Tibial nerve (tissue), 4 donors: ENCODE results near the gene SEC11A. TPM values are rescaled to one million over a fixed set of nuclear protein-coding genes. Genes with fewer than 3 reads are reported as not detected.

Source experiments
- DNase-seq, 2 donors: peaks; one replicate each; pipeline ENCODE4 v3.0.0-alpha.2; 2019; ENCODE audit warnings: low spot score in 2 of 2
- H3K27ac ChIP-seq, 4 donors: fragments of 200-600 bp; sonication (generic) in 3 of 4; one replicate each; pipeline ENCODE4 v1.5.1; 2017 to 2019; ENCODE audit warnings: mild to moderate bottlenecking in 1 of 4
- H3K27me3 ChIP-seq, 2 donors: fragments of 200-600 bp; sonication (generic) in 1 of 2; one replicate each; pipeline versions ENCODE4 v1.5.1 to v1.6.0; 2017 to 2019
- H3K36me3 ChIP-seq, 3 donors: fragments of 200-600 bp; sonication (generic); one replicate each; pipeline ENCODE4 v1.5.1; 2018 to 2019
- H3K4me1 ChIP-seq, 4 donors: fragments of 200-600 bp; sonication (generic) in 3 of 4; one replicate each; pipeline ENCODE4 v1.5.1; 2017 to 2019
- H3K4me3 ChIP-seq, 4 donors: fragments of 200-600 bp; sonication (generic) in 3 of 4; one replicate each; pipeline ENCODE4 v1.5.1; 2017 to 2019; ENCODE audit warnings: mild to moderate bottlenecking in 1 of 4, moderate library complexity in 1 of 4
- H3K9me3 ChIP-seq, 4 donors: fragments of 200-600 bp; sonication (generic) in 3 of 4; one replicate each; pipeline ENCODE4 v1.5.1; 2017 to 2019
- EP300 ChIP-seq, 2 donors: sonication (generic); formaldehyde crosslinking; IDR thresholded peaks; one replicate each; pipeline ENCODE4 v1.6.1; 2017; ENCODE audit warnings: antibody characterized with exemption in 2 of 2, mild to moderate bottlenecking in 1 of 2
- POLR2A ChIP-seq, 2 donors: fragments of 450-650 bp; IDR thresholded peaks; one replicate each; pipeline ENCODE4 v1.6.1; 2017; ENCODE audit warnings: antibody characterized with exemption in 2 of 2, mild to moderate bottlenecking in 2 of 2, moderate library complexity in 2 of 2
- WGBS, 2 donors: methylation state at CpG; one replicate each; pipeline ENCODE4 v1.1.5; 2018; 5-methylcytosine and 5-hydroxymethylcytosine counted together
- total RNA-seq, 4 donors: library from RNA; depleted of rRNA; stranded (reverse); fragments of >200 nt; gene quantifications; one replicate each; pipeline ENCODE4 v1.1.0, GENCODE V29; 2016
- TF ChIP-seq, protein P1 (sequence below), 5 experiments: fragments of 200-600 bp in 3 of 5; fragments of 450-650 bp in 2 of 5; sonication (generic) in 3 of 5; IDR thresholded peaks; one replicate each; pipeline ENCODE4 v1.5.1; 2016 to 2019; ENCODE audit warnings: antibody characterized with exemption in 5 of 5, mild to moderate bottlenecking in 3 of 5, moderate library complexity in 2 of 5

SEC11A gene
- total RNA-seq, 4 donors from 2014 or later = 88.2 to 132 (median 119) TPM

DNA sequence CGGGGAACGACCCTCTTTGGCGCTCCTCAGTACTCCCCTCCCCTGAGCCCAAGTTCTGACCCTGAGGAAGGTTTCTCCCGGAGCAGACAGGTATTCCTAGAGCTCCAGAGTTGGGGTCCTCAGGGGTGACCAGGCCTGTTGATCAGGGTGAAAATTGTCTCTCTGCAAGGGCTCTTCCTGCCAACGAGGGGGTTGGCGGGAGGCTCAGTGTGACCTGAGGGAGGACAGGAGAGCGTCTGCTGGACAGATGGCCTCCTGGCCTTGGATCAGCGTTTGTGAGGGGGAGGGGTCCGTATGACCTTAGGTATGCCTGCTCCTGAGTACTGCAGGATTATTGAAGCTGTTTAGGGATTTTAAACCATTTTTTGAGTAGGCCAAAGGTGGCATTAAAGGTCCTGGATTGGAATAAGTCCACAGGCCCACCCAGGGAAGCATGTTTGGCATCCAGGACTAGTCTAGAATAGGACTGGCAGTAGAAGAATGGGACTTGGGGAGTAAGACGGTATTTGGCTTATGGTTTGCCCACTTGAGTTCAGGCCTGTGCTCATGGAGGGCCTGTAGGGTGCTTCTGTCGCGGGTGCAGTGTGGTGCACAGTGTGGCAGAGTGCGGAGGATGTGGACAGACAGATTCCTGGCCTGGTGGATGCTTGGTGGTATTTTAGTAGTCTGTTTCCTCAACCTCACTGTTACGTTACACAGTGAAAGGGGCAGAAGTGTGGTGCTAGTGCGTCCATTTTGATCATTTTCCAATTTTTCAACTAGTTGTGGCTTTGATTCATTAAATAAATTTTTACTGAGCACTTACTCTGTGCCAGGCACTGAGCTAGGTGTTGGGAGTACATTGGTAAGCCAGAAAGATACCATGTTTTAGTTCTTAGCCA lies 33.4 kb upstream of the SEC11A start:
- Histone ChIP-seq H3K9me3 (no peaks in the 10 kb centered on the region), H3K4me3 (peak overlapping the region; percentile 54 to 97 (median 82)), H3K36me3 (no peaks in the 10 kb centered on the region), H3K27ac (peak overlapping the region; percentile 91 to 100 (median 94)), H3K27me3 (no peaks in the 10 kb centered on the region), H3K4me1 (peaks cover 0 to 78% (median 38%) of the 10 kb centered on the region in 4 donors)
- DNase-seq = no peak
- TF ChIP-seq, protein P1, sequence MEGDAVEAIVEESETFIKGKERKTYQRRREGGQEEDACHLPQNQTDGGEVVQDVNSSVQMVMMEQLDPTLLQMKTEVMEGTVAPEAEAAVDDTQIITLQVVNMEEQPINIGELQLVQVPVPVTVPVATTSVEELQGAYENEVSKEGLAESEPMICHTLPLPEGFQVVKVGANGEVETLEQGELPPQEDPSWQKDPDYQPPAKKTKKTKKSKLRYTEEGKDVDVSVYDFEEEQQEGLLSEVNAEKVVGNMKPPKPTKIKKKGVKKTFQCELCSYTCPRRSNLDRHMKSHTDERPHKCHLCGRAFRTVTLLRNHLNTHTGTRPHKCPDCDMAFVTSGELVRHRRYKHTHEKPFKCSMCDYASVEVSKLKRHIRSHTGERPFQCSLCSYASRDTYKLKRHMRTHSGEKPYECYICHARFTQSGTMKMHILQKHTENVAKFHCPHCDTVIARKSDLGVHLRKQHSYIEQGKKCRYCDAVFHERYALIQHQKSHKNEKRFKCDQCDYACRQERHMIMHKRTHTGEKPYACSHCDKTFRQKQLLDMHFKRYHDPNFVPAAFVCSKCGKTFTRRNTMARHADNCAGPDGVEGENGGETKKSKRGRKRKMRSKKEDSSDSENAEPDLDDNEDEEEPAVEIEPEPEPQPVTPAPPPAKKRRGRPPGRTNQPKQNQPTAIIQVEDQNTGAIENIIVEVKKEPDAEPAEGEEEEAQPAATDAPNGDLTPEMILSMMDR (IDR thresholded peaks at IDR 0.05) = peak in 1 of 5 experiments; percentile 28
- no peak for TF ChIP-seq EP300 (IDR thresholded peaks at IDR 0.05)
- WGBS, 2 donors = 10 to 13% methylated on average over 11 to 15 of the region's 15 CpGs

- H3K36me3 ChIP-seq = no peaks in the 10 kb centered on the region
- 0% methylated on average over 8 of the region's 127 CpGs; no CpG with 5 or more reads in 1 of the 2 donors for WGBS, 2 donors
- DNase-seq = peak; percentile 59 to 65
- H3K4me3 ChIP-seq = peak within 1 kb of the TSS; percentile 54 to 99 (median 95)
- H3K27me3 ChIP-seq = no peaks in the 10 kb centered on the region
- H3K9me3 ChIP-seq = no peaks in the 10 kb centered on the region
- H3K27ac ChIP-seq = peak within 1 kb of the TSS; percentile 93 to 100 (median 97)
- TF ChIP-seq, protein P1 (IDR thresholded peaks at IDR 0.05) = peak in 4 of 5 experiments; percentile 22 to 93 (median 84)
- peak; percentile 62 to 63 for TF ChIP-seq POLR2A (IDR thresholded peaks at IDR 0.05)
- TF ChIP-seq EP300 (IDR thresholded peaks at IDR 0.05) = no peak
- peaks cover 0 to 75% (median 38%) of the 10 kb centered on the region in 4 donors for H3K4me1 ChIP-seq
Observed at GRCh38 chr15:84748274-84749110, 32.6 kb upstream of the SEC11A start, which contains the start of gene ZNF592. Gene ZNF592 (plus strand): TSS chr15:84748592. CDS start chr15:84782676, 34,084 bp downstream.

GRCh38 chr15:84747416-84748273 lies 31.7 kb upstream of the SEC11A start:
- WGBS, 2 donors = 2 to 6% methylated on average over 19 to 28 of the region's 46 CpGs
- TF ChIP-seq POLR2A (IDR thresholded peaks at IDR 0.05) (no peak), EP300 (IDR thresholded peaks at IDR 0.05) (peak in 1 of 2 donors; percentile 64)
- TF ChIP-seq, protein P1 (IDR thresholded peaks at IDR 0.05) = no peak

GRCh38 chr15:84741121-84741520 lies 25.2 kb upstream of the SEC11A start:
- TF ChIP-seq, protein P1 (IDR thresholded peaks at IDR 0.05) = no peak
- TF ChIP-seq POLR2A (IDR thresholded peaks at IDR 0.05) (no peak), EP300 (IDR thresholded peaks at IDR 0.05) (no peak)
- 82 to 88% methylated on average over 2 of the region's 2 CpGs for WGBS, 2 donors
- Histone ChIP-seq H3K36me3 (no peaks in the 10 kb centered on the region), H3K4me3 (no peak overlapping the region), H3K9me3 (no peaks in the 10 kb centered on the region), H3K4me1 (peaks cover 0 to 25% (median 3%) of the 10 kb centered on the region in 4 donors), H3K27ac (no peak overlapping the region), H3K27me3 (no peaks in the 10 kb centered on the region)
- DNase-seq = no peak

More at GRCh38 chr15:84747416-84748273, 31.7 kb upstream of the SEC11A start:
- Histone ChIP-seq H3K9me3 (no peaks in the 10 kb centered on the region), H3K4me3 (peak overlapping the region; percentile 54 to 99 (median 88)), H3K27ac (peak overlapping the region; percentile 93 to 100 (median 97)), H3K36me3 (no peaks in the 10 kb centered on the region), H3K27me3 (no peaks in the 10 kb centered on the region), H3K4me1 (peaks cover 0 to 67% (median 36%) of the 10 kb centered on the region in 4 donors)
- peak; percentile 27 to 49 for DNase-seq
